Esophagus squamous epithelium (tissue), 5 donors: ENCODE results near the gene KLHL21. TPM values are rescaled to one million over a fixed set of nuclear protein-coding genes. Genes with fewer than 3 reads are reported as not detected.

Source experiments
- DNase-seq: peaks from one replicate; lab custom pipeline; 2025; lab: John Stamatoyannopoulos, UW
- H3K27ac ChIP-seq, 4 donors: fragments of 200-600 bp; sonication (generic); one replicate each; pipeline ENCODE4 v1.5.1; 2016 to 2019; ENCODE audit warnings: mild to moderate bottlenecking in 1 of 4
- H3K27me3 ChIP-seq, 4 donors: fragments of 200-600 bp; sonication (generic); 1 replicate in 3 of 4; 2 replicates in 1 of 4; pipeline versions ENCODE4 v1.5.1 to v1.6.0; 2017 to 2021; ENCODE audit warnings: antibody characterized with exemption in 1 of 4
- H3K36me3 ChIP-seq, 3 donors: fragments of 200-600 bp; sonication (generic); one replicate each; pipeline ENCODE4 v1.5.1; 2016 to 2019
- H3K4me1 ChIP-seq, 3 donors: fragments of 200-600 bp; sonication (generic); one replicate each; pipeline ENCODE4 v1.5.1; 2017 to 2019
- H3K4me3 ChIP-seq, 4 donors: fragments of 200-600 bp; sonication (generic); 1 replicate in 3 of 4; 2 replicates in 1 of 4; pipeline ENCODE4 v1.5.1; 2016 to 2019; ENCODE audit warnings: mild to moderate bottlenecking in 2 of 4, moderate library complexity in 1 of 4
- H3K9me3 ChIP-seq, 3 donors: fragments of 200-600 bp; sonication (generic); one replicate each; pipeline ENCODE4 v1.5.1; 2016 to 2019
- POLR2A ChIP-seq, 4 donors: fragments of 450-650 bp; IDR thresholded peaks; one replicate each; pipeline ENCODE4 v1.6.1; 2017; ENCODE audit warnings: antibody characterized with exemption in 4 of 4, mild to moderate bottlenecking in 4 of 4, moderate library complexity in 3 of 4
- WGBS, 2 donors: methylation state at CpG; one replicate each; pipeline ENCODE4 v1.1.5; 2018; 5-methylcytosine and 5-hydroxymethylcytosine counted together
- intact Hi-C: fragments of 100-400 bp; cut with DNase I; formaldehyde crosslinking; loops from one replicate; pipeline ENCODE4 v1.15.0; 2022
- total RNA-seq, 4 donors: library from RNA; depleted of rRNA; stranded (reverse); fragments of >200 nt; gene quantifications; one replicate each; pipeline ENCODE4 v1.1.0, GENCODE V29; 2016
- TF ChIP-seq, protein P1 (sequence below), 6 experiments: fragments of 450-650 bp in 4 of 6; fragments of 200-600 bp in 2 of 6; sonication (generic) in 2 of 6; IDR thresholded peaks; one replicate each; pipeline ENCODE4 v1.5.1; 2016 to 2019; ENCODE audit warnings: antibody characterized with exemption in 6 of 6, mild to moderate bottlenecking in 4 of 6, moderate library complexity in 4 of 6
- donor health status: DM: yes; HTN: yes; CAD: no.

Gene KLHL21
- total RNA-seq, 4 donors from 2014 or later = 45.9 to 68.1 (median 55.1) TPM

GRCh38 chr1:6603915-6604558 lies 1.4 kb upstream of the KLHL21 start:
- Histone ChIP-seq H3K27me3 (no peaks in the 10 kb centered on the region), H3K27ac (peak overlapping the region; percentile 96 to 100 (median 98)), H3K36me3 (peaks cover 0 to 1% (median 0%) of the 10 kb centered on the region in 3 donors), H3K4me3 (peak overlapping the region; percentile 73 to 99 (median 92)), H3K4me1 (peaks cover 20 to 46% (median 28%) of the 10 kb centered on the region in 3 donors), H3K9me3 (no peaks in the 10 kb centered on the region)
- no peak for DNase-seq
- peak in 1 of 4 donors; percentile 14 for TF ChIP-seq POLR2A (IDR thresholded peaks at IDR 0.05)
- TF ChIP-seq, protein P1, sequence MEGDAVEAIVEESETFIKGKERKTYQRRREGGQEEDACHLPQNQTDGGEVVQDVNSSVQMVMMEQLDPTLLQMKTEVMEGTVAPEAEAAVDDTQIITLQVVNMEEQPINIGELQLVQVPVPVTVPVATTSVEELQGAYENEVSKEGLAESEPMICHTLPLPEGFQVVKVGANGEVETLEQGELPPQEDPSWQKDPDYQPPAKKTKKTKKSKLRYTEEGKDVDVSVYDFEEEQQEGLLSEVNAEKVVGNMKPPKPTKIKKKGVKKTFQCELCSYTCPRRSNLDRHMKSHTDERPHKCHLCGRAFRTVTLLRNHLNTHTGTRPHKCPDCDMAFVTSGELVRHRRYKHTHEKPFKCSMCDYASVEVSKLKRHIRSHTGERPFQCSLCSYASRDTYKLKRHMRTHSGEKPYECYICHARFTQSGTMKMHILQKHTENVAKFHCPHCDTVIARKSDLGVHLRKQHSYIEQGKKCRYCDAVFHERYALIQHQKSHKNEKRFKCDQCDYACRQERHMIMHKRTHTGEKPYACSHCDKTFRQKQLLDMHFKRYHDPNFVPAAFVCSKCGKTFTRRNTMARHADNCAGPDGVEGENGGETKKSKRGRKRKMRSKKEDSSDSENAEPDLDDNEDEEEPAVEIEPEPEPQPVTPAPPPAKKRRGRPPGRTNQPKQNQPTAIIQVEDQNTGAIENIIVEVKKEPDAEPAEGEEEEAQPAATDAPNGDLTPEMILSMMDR (IDR thresholded peaks at IDR 0.05) = peak in 3 of 6 experiments; percentile 29 to 39 (median 34)
- intact Hi-C loops = no loop called here
- WGBS, 2 donors = 17 to 29% methylated on average over 16 to 17 of the region's 19 CpGs

- Histone ChIP-seq H3K4me1 (peaks cover 25 to 48% (median 35%) of the 10 kb centered on the region in 3 donors), H3K4me3 (peak overlapping the region; percentile 73 to 99 (median 92)), H3K27ac (peak overlapping the region; percentile 96 to 100 (median 98)), H3K9me3 (no peaks in the 10 kb centered on the region), H3K27me3 (no peaks in the 10 kb centered on the region), H3K36me3 (peaks cover 0 to 8% (median 2%) of the 10 kb centered on the region in 3 donors)
- TF ChIP-seq, protein P1 (IDR thresholded peaks at IDR 0.05) = no peak
- peak in 1 of 4 donors; percentile 19 for TF ChIP-seq POLR2A (IDR thresholded peaks at IDR 0.05)
- 0 to 2% methylated on average over 14 to 22 of the region's 36 CpGs for WGBS, 2 donors
- intact Hi-C loops = no loop called here
- DNase-seq = no peak
Measured at GRCh38 chr1:6603238-6603914, 707 bp upstream of the KLHL21 start.

DNA sequence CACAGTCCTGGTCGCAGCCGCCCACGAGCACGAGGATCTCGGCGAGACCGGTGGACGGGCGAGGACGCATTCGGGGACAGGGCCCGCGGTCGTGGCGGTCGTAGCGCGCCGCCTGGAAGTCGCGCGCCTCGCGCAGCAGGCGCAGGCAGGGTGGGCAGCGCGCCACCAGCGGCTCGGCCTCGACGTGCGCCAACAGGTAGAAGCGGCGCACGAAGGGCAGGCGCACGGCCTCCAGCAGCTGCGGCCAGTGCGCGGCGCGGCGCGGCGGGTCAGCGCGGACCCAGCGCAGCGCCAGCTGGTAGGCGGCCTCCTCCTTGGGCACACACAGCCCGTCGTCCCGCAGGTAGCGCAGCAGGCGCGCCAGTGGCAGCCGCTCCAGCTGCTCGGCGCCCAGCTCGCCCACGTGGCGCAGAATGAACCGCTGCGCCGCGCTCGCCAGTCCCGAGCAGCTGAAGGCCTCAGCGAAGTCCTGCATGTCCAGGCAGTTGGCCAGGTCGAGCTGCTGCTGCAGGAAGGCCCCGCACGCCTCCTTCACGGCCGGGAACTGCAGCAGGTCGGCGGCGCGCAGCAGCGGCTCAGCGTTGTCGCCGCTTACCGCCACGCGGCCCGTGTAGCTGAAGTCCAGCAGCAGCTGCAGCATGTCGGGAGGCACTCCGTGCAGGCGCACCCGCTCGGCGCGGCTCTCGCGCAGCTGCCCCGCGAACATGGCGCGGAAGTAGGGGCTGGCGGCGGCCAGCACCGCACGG lies 573 bp downstream of the KLHL21 start:
- 0% methylated on average over 15 of the region's 103 CpGs; no CpG with 5 or more reads in 1 of the 2 donors for WGBS, 2 donors
- H3K4me3 ChIP-seq = peak overlapping the region; percentile 73 to 99 (median 92)
- H3K9me3 ChIP-seq = no peaks in the 10 kb centered on the region
- TF ChIP-seq, protein P1 (IDR thresholded peaks at IDR 0.05) = peak in 1 of 6 experiments; percentile 2
- no peak for TF ChIP-seq POLR2A (IDR thresholded peaks at IDR 0.05)
- peak overlapping the region; percentile 96 to 100 (median 98) for H3K27ac ChIP-seq
- DNase-seq = no peak
- H3K36me3 ChIP-seq = peaks cover 10 to 21% (median 15%) of the 10 kb centered on the region in 3 donors
- peaks cover 37 to 60% (median 48%) of the 10 kb centered on the region in 3 donors for H3K4me1 ChIP-seq
- no peaks in the 10 kb centered on the region for H3K27me3 ChIP-seq
- intact Hi-C loops = no loop called here

DNA sequence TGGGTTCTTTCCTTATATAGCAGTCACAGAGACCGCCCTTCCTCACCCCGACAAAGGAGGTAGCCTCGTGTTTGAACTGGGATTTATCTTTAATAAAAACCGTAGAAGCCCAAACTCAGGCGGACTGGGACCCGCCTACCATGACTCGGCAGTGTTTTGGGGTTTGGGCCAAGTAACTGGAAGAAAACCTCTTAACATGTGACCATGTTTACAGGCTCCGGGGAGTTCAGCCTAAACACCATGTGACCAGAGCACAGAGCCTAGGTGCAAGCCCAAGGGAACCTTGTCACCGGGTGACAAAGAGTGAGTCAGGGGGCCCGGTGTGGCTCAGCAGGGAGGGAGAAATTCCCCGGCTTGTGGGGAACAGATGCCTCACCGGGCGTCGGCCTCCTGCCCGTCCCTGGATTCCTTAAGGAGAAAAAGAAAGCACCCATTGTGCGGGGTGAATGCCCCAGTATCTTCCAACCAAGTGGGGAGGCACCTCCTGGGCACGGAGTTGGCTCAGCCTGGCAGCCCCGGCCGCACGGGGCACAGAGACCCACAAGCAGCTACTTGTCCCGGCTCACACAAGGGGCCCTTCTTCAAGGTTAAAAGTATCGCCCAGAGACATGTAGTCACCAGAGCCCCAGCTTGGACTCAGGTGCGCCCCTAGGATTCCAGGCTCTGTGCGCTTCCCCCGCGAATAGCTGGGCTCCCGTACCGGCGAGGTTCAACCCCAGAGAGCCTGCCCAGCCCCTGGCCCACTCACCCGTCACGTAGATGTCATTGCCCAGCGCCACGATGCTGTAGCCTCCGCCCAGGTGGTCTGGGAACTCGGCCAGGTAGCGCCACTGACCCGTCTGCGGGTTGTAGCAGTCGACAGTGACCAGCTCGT lies 1.4 kb downstream of the KLHL21 start:
- H3K4me3 ChIP-seq = peak overlapping the region; percentile 73 to 99 (median 92)
- peaks cover 13 to 29% (median 21%) of the 10 kb centered on the region in 3 donors for H3K36me3 ChIP-seq
- TF ChIP-seq POLR2A (IDR thresholded peaks at IDR 0.05) = peak in 3 of 4 donors; percentile 52 to 72 (median 61)
- TF ChIP-seq, protein P1 (IDR thresholded peaks at IDR 0.05) = no peak
- intact Hi-C loops = no loop called here
- DNase-seq = peak; percentile 71
- peak overlapping the region; percentile 96 to 100 (median 98) for H3K27ac ChIP-seq
- 0 to 2% methylated on average over 5 to 25 of the region's 40 CpGs for WGBS, 2 donors
- no peaks in the 10 kb centered on the region for H3K27me3 ChIP-seq
- H3K9me3 ChIP-seq = no peaks in the 10 kb centered on the region
- peaks cover 44 to 68% (median 56%) of the 10 kb centered on the region in 3 donors for H3K4me1 ChIP-seq
